ENCODE results near the gene MYZAP. TPM values are rescaled to one million over a fixed set of nuclear protein-coding genes. Genes with fewer than 3 reads are reported as not detected.

Gene MYZAP
- total and polyA plus RNA-seq, 10 of the 15 experiments (the other 5 are each of a cell fraction or from before 2014, with no cell fraction given), result not detected

DNA sequence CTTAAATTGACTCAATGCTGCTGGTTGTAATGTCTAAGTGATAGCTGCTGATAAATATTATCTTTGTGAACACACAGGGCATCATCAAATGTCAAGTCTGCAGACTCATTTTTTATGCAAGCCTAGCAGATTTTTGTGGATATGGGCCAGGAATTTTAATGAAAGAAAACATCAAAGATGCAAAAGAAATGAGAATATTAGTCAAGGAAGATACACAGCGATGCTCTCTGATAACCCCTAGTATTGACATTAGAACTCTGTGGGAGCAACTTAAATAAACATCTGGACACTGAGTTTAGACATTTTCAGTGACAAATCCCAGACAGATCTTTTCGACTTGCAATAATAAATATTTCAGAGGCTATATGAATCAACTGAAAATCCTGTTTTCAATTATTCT is 143.2 kb downstream of the MYZAP start:
- DNase-seq (ENCODE audit: low read depth, low spot score) (no peak), FAIRE-seq (no peak), ATAC-seq (no peak)
- in situ Hi-C loops (cut with MboI) (no loop called here), intact Hi-C loops (cut with micrococcal nuclease; ENCODE audit: unreplicated experiment) (loop anchor here (5.0 to 10.0 kb wide), 2 partner anchors 127 to 170 kb away; no protein-coding TSS in a partner anchor)
- ChIA-PET RAD21 (ENCODE audit: unreplicated experiment) (interaction anchor here (1.2 kb wide), 1 partner anchor 336 kb away, joined by 3 read pairs; no protein-coding TSS in a partner anchor), CTCF (interaction anchor here (1.6 to 7.3 kb wide), 3 partner anchors 12 to 125 kb away, joined by 6 to 74 read pairs (median 50); no protein-coding TSS in a partner anchor), POLR2A (no interaction called here), SMC1A (ENCODE audit: uncharacterized antibody, unreplicated experiment) (interaction anchor here (5.4 kb wide), 1 partner anchor 126 kb away, joined by 27 read pairs; no protein-coding TSS in a partner anchor)
- no peak overlapping the region for H3K4me3 ChIP-seq
- no peak overlapping the region for H3K4me2 ChIP-seq (ENCODE audit: control insufficient read depth, insufficient read depth)
- no peak overlapping the region for H3K27ac ChIP-seq (ENCODE audit: control insufficient read depth, insufficient read depth)
- no peak overlapping the region for H2AFZ ChIP-seq (ENCODE audit: control insufficient read depth, low read depth, low read length)
- H4K20me1 ChIP-seq (ENCODE audit: control insufficient read depth, insufficient read depth), result no peaks in the 10 kb centered on the region
- no peak for TF ChIP-seq NFYB (IDR thresholded peaks at IDR 0.05; ENCODE audit: insufficient read depth, low read depth, low read length)
- TF ChIP-seq RCOR1 (conservative IDR thresholded peaks at IDR 0.05; ENCODE audit: low read depth, low read length), result no peak
- no peak for TF ChIP-seq MYC (IDR thresholded peaks at IDR 0.05; ENCODE audit: insufficient read depth, insufficient read length, insufficient replicate concordance, low read length, severe bottlenecking)
- H3K27me3 ChIP-seq (replicated peaks in 1 of 2; ENCODE audit: control insufficient read depth in 2 of 2, insufficient read depth in 2 of 2, low read length in 1 of 2), result no peaks in the 10 kb centered on the region
- WGBS (ENCODE audit: insufficient coverage, insufficient replicate concordance, low lambda C conversion rate, missing lambda C conversion rate), result 48% methylated on average over 2 of the region's 2 CpGs
- no peak overlapping the region for H3K9ac ChIP-seq (ENCODE audit: control insufficient read depth, insufficient read depth, low read length)
- no peaks in the 10 kb centered on the region for H3K79me2 ChIP-seq (ENCODE audit: control insufficient read depth, insufficient read depth, low read length)
- no TSS peak for BruUV-seq (replicated peaks)
- H3K36me3 ChIP-seq (ENCODE audit: control insufficient read depth in 2 of 2, insufficient read depth in 2 of 2, low read length in 1 of 2), result no peaks in the 10 kb centered on the region
- no peaks in the 10 kb centered on the region for H3K9me3 ChIP-seq (replicated peaks; ENCODE audit: control insufficient read depth, insufficient read depth, low read length)
- no peaks in the 10 kb centered on the region for H3K4me1 ChIP-seq (ENCODE audit: control insufficient read depth, insufficient read depth, low read length)

Other genes with a start within 250 kb of the MYZAP start
- gene CGNL1, start 215.4 kb upstream of the MYZAP start, total RNA-seq (2014; rRNA removed), result under 0.01 and 0.06 TPM in 2 replicates
- under 0.01 TPM in 1 of 2 replicates, not detected in the other for gene CGNL1, start 215.4 kb upstream of the MYZAP start, total RNA-seq (2014; rRNA removed; fragmentation: Illumina TruSeq; extraction: Trizol)
- 0.08 and 0.10 TPM in 2 replicates for gene CGNL1, start 215.4 kb upstream of the MYZAP start, total RNA-seq (2021)
- 0.27 and 0.29 TPM in 2 replicates for gene CGNL1, start 215.4 kb upstream of the MYZAP start, polyA plus RNA-seq (2011; rRNA removed)
- 0.01 TPM in 1 of 2 replicates, not detected in the other for gene CGNL1, start 215.4 kb upstream of the MYZAP start, polyA plus RNA-seq (2014; fragmentation: Illumina TruSeq; extraction: Trizol)
- not detected for gene CGNL1, start 215.4 kb upstream of the MYZAP start, polyA plus RNA-seq (2014; fragmentation: Nextera tagmentation; extraction: Ambion mirVana)
- gene CGNL1, start 215.4 kb upstream of the MYZAP start, polyA plus RNA-seq (2014; rRNA removed), result 0.04 TPM in 1 of 2 replicates, not detected in the other
- gene CGNL1, start 215.4 kb upstream of the MYZAP start, polyA plus RNA-seq (2016; fragmentation: Nextera tagmentation; extraction: Ambion mirVana), result under 1 TPM in 1 of 2 experiments, not detected in 1; 0.04 TPM
- gene POLR2M, start 114.8 kb downstream of the MYZAP start, total RNA-seq (2014; rRNA removed), result 170 and 179 TPM in 2 replicates
- gene POLR2M, start 114.8 kb downstream of the MYZAP start, total RNA-seq (2014; rRNA removed; fragmentation: Illumina TruSeq; extraction: Trizol), result 20.5 and 22.2 TPM in 2 replicates
- gene POLR2M, start 114.8 kb downstream of the MYZAP start, total RNA-seq (2021), result 42.1 and 47.8 TPM in 2 replicates
- gene POLR2M, start 114.8 kb downstream of the MYZAP start, polyA plus RNA-seq (2011; rRNA removed), result 62.1 and 75.6 TPM in 2 replicates
- gene POLR2M, start 114.8 kb downstream of the MYZAP start, polyA plus RNA-seq (2014; fragmentation: Illumina TruSeq; extraction: Trizol), result 25.3 and 33.0 TPM in 2 replicates
- gene POLR2M, start 114.8 kb downstream of the MYZAP start, polyA plus RNA-seq (2014; fragmentation: Nextera tagmentation; extraction: Ambion mirVana), result 1 to 10 TPM; 5.8 to 8.3 TPM
- gene POLR2M, start 114.8 kb downstream of the MYZAP start, polyA plus RNA-seq (2014; rRNA removed), result 255 and 364 TPM in 2 replicates
- gene POLR2M, start 114.8 kb downstream of the MYZAP start, polyA plus RNA-seq (2016; fragmentation: Nextera tagmentation; extraction: Ambion mirVana), result 10 to 100 TPM; 18.4 to 21.3 TPM

All from GM12878 (cell line).